HG03520 (cell line): Measurements from ENCODE around the gene ZNF157.
"Not testable (repeated sequence)": the region's sequence is repeated elsewhere in the genome, so short reads cannot be mapped to it uniquely, and the experiment has no call there.

ENCODE experiments used
- ATAC-seq: cut with Tn5 transposase; IDR thresholded peaks from one replicate; pipeline ENCODE4 v1.9.1; 2021; ENCODE audit warnings: mild to moderate bottlenecking, moderate library complexity; ENCODE audit not compliant: unreplicated experiment

Gene ZNF157

GRCh38 chrX:47370278-47370677, at the start of gene ZNF157:
Gene ZNF157 (plus strand): TSS chrX:47370578. CDS start chrX:47370669, 91 bp downstream.
- ATAC-seq = no peak

- no peak for ATAC-seq
These were observed 49.0 kb upstream of the ZNF157 start for GRCh38 chrX:47321386-47321785.

- no peak for ATAC-seq
These were observed 48.5 kb upstream of the ZNF157 start for GRCh38 chrX:47321823-47322371.

- ATAC-seq = no peak
These were observed 42.5 kb upstream of the ZNF157 start for GRCh38 chrX:47327902-47328301.

GRCh38 chrX:47332729-47333128, 37.6 kb upstream of the ZNF157 start:
- ATAC-seq = not testable (repeated sequence)

- ATAC-seq = no peak
These were observed 18.7 kb upstream of the ZNF157 start for GRCh38 chrX:47351706-47352105.

GRCh38 chrX:47358387-47359065, 11.9 kb upstream of the ZNF157 start:
- no peak for ATAC-seq

GRCh38 chrX:47360423-47361179, 9.8 kb upstream of the ZNF157 start:
- ATAC-seq = no peak

GRCh38 chrX:47361538-47362511, 8.6 kb upstream of the ZNF157 start:
- peak; percentile 77 for ATAC-seq

- no peak for ATAC-seq
These were observed 4.2 kb upstream of the ZNF157 start for GRCh38 chrX:47366041-47366722.

GRCh38 chrX:47373198-47373597, 2.8 kb downstream of the ZNF157 start:
- no peak for ATAC-seq

- no peak for ATAC-seq
These were observed 9.9 kb downstream of the ZNF157 start for GRCh38 chrX:47380268-47380667.

- ATAC-seq = not testable (repeated sequence)
These were observed 10.5 kb downstream of the ZNF157 start for GRCh38 chrX:47380837-47381236.

GRCh38 chrX:47384502-47384901, 14.1 kb downstream of the ZNF157 start:
- peak; percentile 51 for ATAC-seq

GRCh38 chrX:47390780-47391179, 20.4 kb downstream of the ZNF157 start:
- ATAC-seq = no peak

- ATAC-seq = no peak
These were observed 42.8 kb downstream of the ZNF157 start for GRCh38 chrX:47413179-47413594.

GRCh38 chrX:47420265-47420664, 49.9 kb downstream of the ZNF157 start:
- no peak for ATAC-seq

- ATAC-seq = no peak
These were observed 50.6 kb downstream of the ZNF157 start for GRCh38 chrX:47420962-47421361.

- ATAC-seq = no peak
These were observed 52.1 kb downstream of the ZNF157 start for GRCh38 chrX:47422444-47422843.

- no peak for ATAC-seq
These were observed 60.5 kb downstream of the ZNF157 start for GRCh38 chrX:47430925-47431324.
